Activated CD4-positive, alpha-beta T cell treated with anti-CD3 and anti-CD28 coated beads, Interleukin-10, Interleukin-2, amounts not matched to agents 100 ng/mL and 50 ng/mL, durations not matched to agents 16 hours and 8 hours (primary cell): ENCODE data around the gene PKP4.
A peak's percentile ranks its signal among the peaks of the same experiment; 100 is the strongest.

Source experiments
- DNase-seq: peaks from one replicate; pipeline ENCODE4 v3.0.0-alpha.2; 2020

PKP4 gene

GRCh38 chr2:158498749-158499136, 42.0 kb downstream of the PKP4 start:
- no peak for DNase-seq

- DNase-seq = no peak
Observed at GRCh38 chr2:158499383-158499782, 42.6 kb downstream of the PKP4 start.

- no peak for DNase-seq
Observed at GRCh38 chr2:158500333-158500732, 43.6 kb downstream of the PKP4 start.

GRCh38 chr2:158501301-158501700, 44.5 kb downstream of the PKP4 start:
- no peak for DNase-seq

- DNase-seq = no peak
Observed at GRCh38 chr2:158502974-158503373, 46.2 kb downstream of the PKP4 start.

GRCh38 chr2:158504088-158504487, 47.3 kb downstream of the PKP4 start:
- DNase-seq = no peak

- no peak for DNase-seq
Observed at GRCh38 chr2:158505448-158505934, 48.7 kb downstream of the PKP4 start.

GRCh38 chr2:158507141-158507540, 50.4 kb downstream of the PKP4 start:
- DNase-seq = peak; percentile 89

GRCh38 chr2:158507679-158508078, 50.9 kb downstream of the PKP4 start:
- no peak for DNase-seq

GRCh38 chr2:158509928-158510797, 53.4 kb downstream of the PKP4 start:
- DNase-seq = peak; percentile 60

GRCh38 chr2:158510887-158511286, 54.1 kb downstream of the PKP4 start:
- no peak for DNase-seq

GRCh38 chr2:158511706-158512105, 55.0 kb downstream of the PKP4 start:
- DNase-seq = no peak

- no peak for DNase-seq
Observed at GRCh38 chr2:158512323-158512722, 55.6 kb downstream of the PKP4 start.

GRCh38 chr2:158513841-158514240, 57.1 kb downstream of the PKP4 start:
- DNase-seq = no peak

- DNase-seq = no peak
Observed at GRCh38 chr2:158518084-158518483, 61.3 kb downstream of the PKP4 start.

GRCh38 chr2:158519481-158519880, 62.7 kb downstream of the PKP4 start:
- no peak for DNase-seq

- no peak for DNase-seq
Observed at GRCh38 chr2:158529379-158530259, 72.9 kb downstream of the PKP4 start.

GRCh38 chr2:158530829-158531228, 74.1 kb downstream of the PKP4 start:
- no peak for DNase-seq

- DNase-seq = no peak
Observed at GRCh38 chr2:158533009-158533408, 76.3 kb downstream of the PKP4 start.

GRCh38 chr2:158539176-158540005, 82.6 kb downstream of the PKP4 start:
- no peak for DNase-seq

GRCh38 chr2:158542577-158542976, 85.8 kb downstream of the PKP4 start:
- peak; percentile 48 for DNase-seq

GRCh38 chr2:158543957-158544356, 87.2 kb downstream of the PKP4 start:
- no peak for DNase-seq

GRCh38 chr2:158544998-158545397, 88.2 kb downstream of the PKP4 start:
- no peak for DNase-seq
